Nephron (organoid): ENCODE data around the gene PPAN.

Experiments used
- H3K27ac Mint-ChIP-seq, 3 experiments: 2 replicates each; pipeline ENCODE4 v1.8.0; 2020; ENCODE audit warnings: mixed read lengths in 3 of 3, mild to moderate bottlenecking in 2 of 3, moderate library complexity in 1 of 3
- H3K27me3 Mint-ChIP-seq: 2 replicates; pipeline ENCODE4 v1.8.0; 2021; ENCODE audit warnings: low read depth, mild to moderate bottlenecking, moderate library complexity, mixed read lengths
- H3K36me3 Mint-ChIP-seq: 2 replicates; pipeline ENCODE4 v1.8.0; 2020; ENCODE audit warnings: low read depth, mixed read lengths
- H3K4me1 Mint-ChIP-seq: 2 replicates; pipeline ENCODE4 v1.8.0; 2020; ENCODE audit warnings: mixed read lengths
- H3K4me3 Mint-ChIP-seq, 3 experiments: 2 replicates each; pipeline ENCODE4 v1.8.0; 2020; ENCODE audit warnings: mild to moderate bottlenecking in 3 of 3, mixed read lengths in 3 of 3, moderate library complexity in 2 of 3
- H3K9me3 Mint-ChIP-seq: 2 replicates; pipeline ENCODE4 v1.8.0; 2020; ENCODE audit warnings: mixed read lengths
- CTCF ChIP-seq, 3 experiments: fragments of 200-600 bp; sonication (generic); IDR thresholded peaks; one replicate each; pipeline ENCODE4 v1.5.0; 2021; ENCODE audit warnings: antibody characterized with exemption in 3 of 3; ENCODE audit not compliant: unreplicated experiment in 3 of 3

PPAN gene

GRCh38 chr19:10142701-10143375 lies 36.7 kb downstream of the PPAN start:
- Mint-ChIP-seq H3K4me3 (no peak overlapping the region), H3K9me3 (no peaks in the 10 kb centered on the region), H3K4me1 (no peaks in the 10 kb centered on the region), H3K27ac (no peak overlapping the region), H3K36me3 (peaks cover 44% of the 10 kb centered on the region), H3K27me3 (no peaks in the 10 kb centered on the region)
- no peak for TF ChIP-seq CTCF (IDR thresholded peaks at IDR 0.05; ENCODE audit: unreplicated experiment in 3 of 3)

- no peak for TF ChIP-seq CTCF (IDR thresholded peaks at IDR 0.05; ENCODE audit: unreplicated experiment in 3 of 3)
- Mint-ChIP-seq H3K36me3 (peaks cover 51% of the 10 kb centered on the region), H3K27ac (no peak overlapping the region), H3K4me1 (no peaks in the 10 kb centered on the region), H3K9me3 (no peaks in the 10 kb centered on the region), H3K27me3 (no peaks in the 10 kb centered on the region), H3K4me3 (no peak overlapping the region)
These were observed 37.5 kb downstream of the PPAN start for GRCh38 chr19:10143681-10144080.

GRCh38 chr19:10144361-10144760 lies 38.2 kb downstream of the PPAN start:
- no peak for TF ChIP-seq CTCF (IDR thresholded peaks at IDR 0.05; ENCODE audit: unreplicated experiment in 3 of 3)
- no peaks in the 10 kb centered on the region for H3K4me1 Mint-ChIP-seq
- no peaks in the 10 kb centered on the region for H3K27me3 Mint-ChIP-seq
- no peaks in the 10 kb centered on the region for H3K9me3 Mint-ChIP-seq
- H3K36me3 Mint-ChIP-seq, result peaks cover 51% of the 10 kb centered on the region
- H3K4me3 Mint-ChIP-seq, result no peak overlapping the region
- H3K27ac Mint-ChIP-seq, result no peak overlapping the region

DNA sequence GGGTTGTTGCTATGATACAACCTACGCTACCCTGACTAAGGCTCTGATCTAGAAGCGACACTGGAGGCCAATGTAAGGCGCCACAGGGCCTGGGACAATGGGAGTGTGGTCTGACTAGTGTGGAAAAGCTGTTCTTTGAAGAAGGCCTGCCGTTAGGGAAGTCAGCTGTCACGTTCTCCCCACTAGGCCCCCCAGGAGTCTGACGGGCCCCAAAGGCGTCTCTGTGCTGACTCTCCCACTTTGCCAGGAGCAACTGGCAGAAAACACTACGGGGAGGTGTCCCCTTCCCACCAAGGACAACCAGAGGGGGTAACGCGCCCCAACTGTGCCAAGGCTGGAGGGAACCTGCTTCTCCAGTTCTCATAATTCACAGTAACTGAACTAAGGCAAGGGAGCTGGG lies 38.9 kb downstream of the PPAN start:
- Mint-ChIP-seq H3K27me3 (no peaks in the 10 kb centered on the region), H3K4me3 (no peak overlapping the region), H3K27ac (no peak overlapping the region), H3K4me1 (no peaks in the 10 kb centered on the region), H3K36me3 (peaks cover 57% of the 10 kb centered on the region), H3K9me3 (no peaks in the 10 kb centered on the region)
- no peak for TF ChIP-seq CTCF (IDR thresholded peaks at IDR 0.05; ENCODE audit: unreplicated experiment in 3 of 3)

DNA sequence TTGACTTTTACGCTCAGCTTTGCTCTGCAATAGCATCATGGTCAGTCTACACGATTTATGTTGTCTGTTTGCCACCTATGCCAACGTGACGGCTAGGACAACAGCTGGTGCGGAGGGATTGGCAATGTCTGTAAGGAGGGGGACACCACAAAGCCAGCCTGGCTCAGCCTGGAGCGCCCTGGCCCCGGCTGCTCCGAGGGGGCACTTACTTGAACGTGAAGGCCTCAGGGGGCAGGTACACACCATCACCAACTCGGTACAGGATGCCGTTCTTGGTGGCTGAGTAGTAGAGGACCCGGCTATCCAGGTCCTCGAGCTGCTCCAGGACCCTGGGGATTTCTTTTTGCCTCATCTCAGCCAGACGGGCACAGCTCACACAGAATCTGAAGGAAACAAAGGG lies 40.0 kb downstream of the PPAN start:
- H3K4me3 Mint-ChIP-seq, result no peak overlapping the region
- no peaks in the 10 kb centered on the region for H3K4me1 Mint-ChIP-seq
- no peaks in the 10 kb centered on the region for H3K27me3 Mint-ChIP-seq
- no peaks in the 10 kb centered on the region for H3K9me3 Mint-ChIP-seq
- H3K36me3 Mint-ChIP-seq, result peaks cover 64% of the 10 kb centered on the region
- TF ChIP-seq CTCF (IDR thresholded peaks at IDR 0.05; ENCODE audit: unreplicated experiment in 3 of 3), result no peak
- no peak overlapping the region for H3K27ac Mint-ChIP-seq

DNA sequence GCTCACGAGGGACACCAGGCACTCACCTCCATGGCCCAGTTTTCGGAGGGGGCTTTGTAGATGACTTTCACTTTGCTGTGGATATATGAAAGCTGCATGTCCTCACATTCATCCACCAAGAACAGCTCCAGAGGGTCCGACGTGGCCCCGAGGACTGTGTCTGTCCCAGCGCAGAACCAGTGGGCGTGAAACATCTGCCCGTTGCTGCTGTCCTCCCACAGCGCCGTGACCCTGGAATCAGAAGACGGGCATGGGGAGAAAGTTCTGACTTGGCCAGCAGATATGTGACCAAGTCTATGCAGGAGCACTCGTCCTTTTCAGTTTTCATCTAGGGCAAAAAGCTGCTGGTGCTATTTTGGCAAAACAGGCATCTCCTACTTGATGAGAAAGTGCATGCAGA lies 43.3 kb downstream of the PPAN start:
- Mint-ChIP-seq H3K4me1 (no peaks in the 10 kb centered on the region), H3K27ac (no peak overlapping the region), H3K36me3 (peaks cover 74% of the 10 kb centered on the region), H3K4me3 (no peak overlapping the region), H3K27me3 (no peaks in the 10 kb centered on the region), H3K9me3 (no peaks in the 10 kb centered on the region)
- no peak for TF ChIP-seq CTCF (IDR thresholded peaks at IDR 0.05; ENCODE audit: unreplicated experiment in 3 of 3)
